NCI-H1105 treated with DMSO at 0.1 percent for 48 hours (cell line): ENCODE measurements around the gene UXT.
"Not testable (repeated sequence)": the region's sequence is repeated elsewhere in the genome, so short reads cannot be mapped to it uniquely, and the experiment has no call there.

Experiments used
- DNase-seq: peaks from one replicate; lab custom pipeline; 2025; lab: John Stamatoyannopoulos, UW

The UXT gene

DNA sequence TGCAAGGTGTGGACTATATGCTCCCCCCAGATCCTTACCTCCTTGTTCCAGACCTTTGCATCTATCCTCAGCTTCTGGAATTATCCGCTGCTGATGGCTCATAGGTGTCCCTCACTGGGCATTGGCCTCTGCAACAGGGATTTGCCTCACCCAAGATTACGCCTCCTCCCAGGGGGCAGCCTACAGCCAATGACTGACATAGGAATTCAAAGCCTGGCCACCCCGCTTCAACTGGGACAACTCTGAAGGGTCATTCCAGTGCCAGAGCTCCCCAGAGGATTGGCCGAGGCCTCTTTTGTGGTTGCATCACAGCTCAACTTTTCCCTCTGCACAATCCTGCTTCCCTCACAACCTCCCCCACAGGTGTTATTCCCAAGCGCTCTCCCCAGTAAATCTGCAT lies 44.4 kb downstream of the UXT start:
- DNase-seq, result no peak

DNA sequence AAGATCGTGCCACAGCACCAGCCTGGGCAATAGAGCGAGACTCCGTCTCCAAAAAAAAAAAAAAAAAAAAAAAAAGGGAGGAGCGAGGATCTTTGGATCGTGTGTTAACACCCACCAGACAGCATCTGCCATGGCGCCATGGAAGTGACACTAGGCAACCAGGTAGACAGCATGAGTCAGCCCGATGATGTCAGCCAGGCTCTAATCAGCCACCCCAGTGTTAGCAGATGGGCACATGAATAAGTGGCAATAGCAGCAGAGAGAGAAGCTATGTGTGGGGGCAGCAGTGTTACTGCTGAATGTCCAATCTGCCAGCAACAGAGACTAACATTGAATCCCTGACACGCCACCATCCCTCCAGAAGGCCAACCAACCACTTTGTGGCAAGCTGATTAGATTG lies 45.9 kb downstream of the UXT start:
- DNase-seq, result no peak

DNA sequence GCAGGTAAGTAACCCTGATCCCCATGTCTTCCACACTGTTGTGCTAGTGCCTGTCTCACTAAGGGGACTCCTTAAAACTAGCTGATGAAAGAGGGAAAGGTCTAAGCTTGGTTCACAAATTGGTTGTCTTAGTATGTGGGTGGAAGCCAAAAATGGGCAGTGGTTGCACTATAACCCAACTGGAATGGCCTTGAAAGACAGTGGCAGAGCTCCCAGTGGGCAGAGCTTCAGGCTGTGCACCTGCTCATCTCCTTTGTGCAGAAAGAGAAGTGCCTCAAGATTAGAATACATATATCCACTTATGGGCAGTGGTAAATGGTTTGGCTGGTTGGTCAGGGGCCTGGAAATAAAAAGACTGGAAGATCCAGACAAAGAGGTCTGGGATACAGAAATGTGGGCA lies 46.6 kb downstream of the UXT start:
- no peak for DNase-seq

DNA sequence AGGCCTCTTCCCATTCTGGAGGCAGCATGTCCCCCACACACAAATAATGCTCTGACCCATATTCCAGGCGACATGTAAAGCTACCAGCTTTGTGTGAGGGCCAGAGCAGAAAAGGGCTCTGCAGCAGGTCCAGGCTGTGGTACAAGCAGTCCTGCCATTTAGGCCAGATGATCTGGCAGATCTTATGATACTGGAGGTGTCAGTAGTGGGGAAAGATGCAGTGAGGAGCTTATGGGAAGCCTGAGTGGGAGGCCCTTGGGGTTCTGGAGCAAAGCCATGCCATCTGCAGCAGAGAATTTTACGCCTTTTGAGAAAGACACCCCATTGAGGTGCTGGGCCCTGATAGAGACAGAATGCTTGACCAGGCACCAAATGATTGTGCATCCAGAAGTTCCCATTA lies 47.1 kb downstream of the UXT start:
- DNase-seq, result no peak

DNA sequence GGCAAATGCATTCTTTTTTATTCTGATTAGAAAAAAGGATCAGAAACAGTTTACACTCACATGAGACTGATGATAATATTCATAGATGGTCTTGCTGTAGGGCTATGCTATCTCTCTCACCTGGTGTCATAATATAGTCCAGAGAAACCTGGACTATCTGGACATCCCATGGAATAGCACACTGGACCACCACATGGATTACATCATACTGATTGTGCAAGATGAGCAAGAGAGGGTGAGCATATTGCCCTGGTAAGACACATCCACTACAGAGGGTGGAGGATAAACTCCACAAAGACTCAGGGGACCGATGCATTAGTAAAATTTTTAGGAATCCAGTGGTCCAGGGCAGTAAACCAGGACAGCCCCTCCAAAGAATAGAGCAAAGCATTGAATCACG lies 47.5 kb downstream of the UXT start:
- DNase-seq, result no peak

DNA sequence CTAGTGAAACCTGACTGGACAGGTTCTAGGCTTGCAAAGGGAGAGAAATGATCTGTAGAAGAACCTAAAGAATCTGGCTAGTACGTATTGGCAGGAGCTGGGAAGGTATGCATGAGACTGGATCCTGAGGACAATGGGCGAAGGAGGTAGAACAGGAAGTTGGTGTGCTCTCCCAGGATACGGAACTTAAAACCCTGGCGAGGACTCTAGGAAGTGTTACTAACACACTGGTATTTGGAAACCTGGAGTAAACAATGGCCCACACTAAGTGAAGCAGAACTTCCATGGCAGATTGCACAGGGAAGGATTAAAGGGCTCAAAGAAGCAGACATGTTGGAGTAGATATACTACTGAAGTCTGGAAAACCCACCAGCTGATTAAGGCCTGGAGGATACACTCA lies 48.5 kb downstream of the UXT start:
- DNase-seq, result no peak

DNA sequence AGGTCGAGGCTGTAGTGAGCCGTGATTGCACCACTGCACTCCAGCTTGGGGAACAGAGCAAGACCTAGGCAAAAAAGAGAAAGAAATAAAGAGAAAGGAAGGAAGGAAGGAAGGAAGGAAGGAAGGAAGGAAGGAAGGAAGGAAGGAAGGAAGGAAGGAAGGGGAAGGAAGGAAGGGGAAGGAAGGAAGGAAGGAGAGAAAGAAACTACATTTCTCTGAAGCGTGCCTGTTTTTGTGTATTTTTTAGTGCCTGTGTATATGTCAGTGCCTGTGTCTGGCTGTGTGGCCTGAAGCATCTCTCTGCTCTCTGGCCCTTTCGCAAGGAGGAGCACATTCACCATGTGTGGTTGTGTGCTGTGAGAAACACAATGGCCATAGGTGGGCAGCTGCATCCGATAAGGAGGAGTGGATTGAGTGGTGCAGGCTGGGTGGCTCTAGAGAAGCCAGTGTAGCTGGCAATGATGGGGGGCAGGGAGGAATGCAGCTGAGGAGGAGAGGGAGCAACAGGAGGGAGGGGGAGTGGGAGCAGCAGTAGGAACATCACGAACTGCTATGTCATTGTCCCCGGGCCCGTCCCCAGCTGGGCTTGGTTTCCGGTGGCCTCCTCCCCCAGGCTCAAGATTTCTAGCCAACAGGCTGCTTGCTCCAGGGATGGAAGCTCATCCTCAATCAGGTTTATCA lies 50.7 kb downstream of the UXT start:
- no peak for DNase-seq

DNA sequence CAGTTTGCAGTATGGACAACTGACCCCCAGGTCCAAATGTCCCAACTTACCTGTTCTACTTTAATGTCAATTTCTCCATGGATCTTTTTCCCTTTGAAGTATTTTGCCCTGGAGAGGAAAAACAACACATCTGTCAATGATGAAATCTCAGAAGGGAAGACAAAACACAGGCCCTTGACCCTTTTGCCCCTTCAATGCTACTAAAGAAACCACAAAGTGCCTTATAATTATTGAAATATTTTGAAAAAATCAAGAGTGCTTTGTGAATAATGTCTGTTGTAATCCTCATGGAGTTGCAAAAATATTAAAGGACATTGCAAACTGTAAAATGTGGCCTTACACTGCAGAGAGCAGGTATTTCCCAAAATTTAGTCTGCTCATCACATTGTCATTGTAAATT lies 51.9 kb downstream of the UXT start:
- DNase-seq, result no peak

DNA sequence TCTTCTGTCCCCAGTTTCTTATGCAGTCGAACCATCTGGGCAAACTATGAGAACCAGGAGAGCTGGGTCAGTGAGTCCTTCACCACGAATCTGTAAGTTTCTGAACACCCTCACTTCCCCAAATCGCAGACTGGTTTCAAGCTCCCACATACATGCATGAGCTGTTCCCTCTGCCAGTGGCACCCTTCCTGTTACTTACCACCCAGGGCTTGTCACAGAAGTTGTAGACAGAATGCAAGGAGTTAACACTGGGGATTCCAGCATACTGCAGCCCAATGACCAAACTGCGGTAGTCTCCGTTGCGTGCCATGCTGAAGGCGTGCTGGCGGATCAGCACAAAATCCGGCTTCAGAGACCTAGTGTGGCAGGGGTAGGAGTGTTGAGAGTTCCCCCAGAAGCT lies 54.0 kb downstream of the UXT start:
- no peak for DNase-seq

DNA sequence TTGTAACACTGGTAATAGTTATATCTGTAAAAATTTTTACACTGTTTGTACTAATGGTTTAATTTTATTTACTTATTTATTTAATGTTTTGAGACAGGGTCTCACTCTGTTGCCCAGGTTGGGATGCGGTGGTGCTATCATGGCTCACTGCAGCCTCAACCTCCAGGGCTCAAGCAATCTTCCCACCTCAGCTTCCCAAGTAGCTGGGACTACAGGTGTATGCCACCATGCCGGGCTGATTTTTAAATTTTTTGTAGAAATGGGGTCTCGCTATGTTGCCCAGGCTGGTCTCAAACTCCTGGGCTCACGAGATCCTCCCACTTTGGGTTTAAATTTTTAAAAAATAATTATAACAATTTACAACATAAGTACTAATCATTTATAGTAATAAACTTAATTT lies 55.9 kb downstream of the UXT start:
- not testable (repeated sequence) for DNase-seq
